HG02759 (cell line): Measurements from ENCODE around the gene PTAFR.

Experiments used
- ATAC-seq: cut with Tn5 transposase; IDR thresholded peaks from one replicate; pipeline ENCODE4 v1.9.1; 2021; ENCODE audit warnings: mild to moderate bottlenecking, moderate library complexity; ENCODE audit not compliant: unreplicated experiment

Gene PTAFR, protein sequence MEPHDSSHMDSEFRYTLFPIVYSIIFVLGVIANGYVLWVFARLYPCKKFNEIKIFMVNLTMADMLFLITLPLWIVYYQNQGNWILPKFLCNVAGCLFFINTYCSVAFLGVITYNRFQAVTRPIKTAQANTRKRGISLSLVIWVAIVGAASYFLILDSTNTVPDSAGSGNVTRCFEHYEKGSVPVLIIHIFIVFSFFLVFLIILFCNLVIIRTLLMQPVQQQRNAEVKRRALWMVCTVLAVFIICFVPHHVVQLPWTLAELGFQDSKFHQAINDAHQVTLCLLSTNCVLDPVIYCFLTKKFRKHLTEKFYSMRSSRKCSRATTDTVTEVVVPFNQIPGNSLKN

DNA sequence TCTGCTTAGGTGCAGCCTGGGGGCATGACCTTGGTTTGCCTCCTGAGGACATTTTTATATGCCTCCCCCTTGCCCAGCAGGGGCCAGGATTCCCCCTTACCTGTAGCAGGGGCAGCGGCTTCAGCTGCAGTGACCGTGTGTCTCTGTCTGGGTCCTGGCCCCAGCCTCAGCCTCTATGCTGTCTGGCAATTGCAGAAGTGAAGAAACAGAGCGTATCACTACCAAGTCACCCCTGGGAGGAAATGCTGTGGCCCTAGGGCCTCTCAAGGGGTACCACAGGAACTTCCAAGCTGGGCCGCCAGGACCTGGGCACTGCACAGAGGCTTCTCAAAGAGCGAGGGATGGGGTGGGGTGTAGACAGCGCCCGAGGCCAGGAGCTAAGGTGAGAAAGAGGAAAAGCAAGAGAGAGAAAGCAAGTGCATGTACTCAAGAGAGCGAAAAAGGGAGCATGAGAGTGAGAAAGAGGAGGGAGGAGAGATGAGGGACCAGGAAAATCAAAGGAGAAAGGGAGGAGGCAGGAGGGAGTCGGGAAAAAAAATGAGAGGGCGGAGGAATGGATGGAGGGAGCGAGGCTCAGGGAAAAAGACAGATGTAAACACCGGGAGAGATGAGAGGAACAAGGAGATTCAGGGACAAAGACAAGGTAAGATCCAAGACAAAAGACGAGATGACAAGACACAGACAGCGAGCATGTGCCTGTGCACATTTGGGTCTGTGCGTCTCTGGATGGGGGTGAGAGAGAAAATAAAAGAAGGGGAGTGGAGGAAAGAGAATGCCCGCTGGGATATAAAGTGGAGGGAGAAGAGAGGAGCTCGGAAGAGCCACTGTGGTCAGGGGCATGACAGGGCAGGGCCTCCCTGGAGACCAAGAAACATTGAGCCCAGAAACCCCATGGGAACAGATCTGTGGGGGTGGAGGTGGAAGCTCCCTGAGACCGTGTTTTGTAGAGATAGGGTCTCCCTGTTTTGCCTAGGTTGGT lies at the start of gene PTAFR:
TSS of gene PTAFR (minus strand) at position 199 of the 979 bp plus-strand sequence. CDS start 25,669 bp downstream, outside the sequence.
- peak; percentile 48 for ATAC-seq

DNA sequence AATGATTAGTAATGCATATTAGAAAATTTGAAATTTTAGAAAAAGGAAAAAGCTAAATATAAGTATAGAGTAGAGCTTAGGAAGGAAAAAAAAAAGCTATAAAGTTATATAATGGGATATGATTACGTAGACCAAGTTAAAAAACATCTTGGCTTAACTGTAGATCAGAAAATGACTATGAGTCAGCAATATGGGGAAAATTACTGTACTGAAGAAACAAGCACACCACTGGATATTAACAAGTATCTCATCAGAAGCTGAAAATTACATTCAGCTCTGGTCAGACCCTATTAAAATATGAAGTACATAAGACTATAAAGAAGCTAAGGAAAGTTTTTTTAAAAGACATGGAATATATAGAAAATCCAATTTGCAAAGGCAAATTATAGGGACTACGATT lies 36.8 kb upstream of the PTAFR start:
- ATAC-seq = no peak

DNA sequence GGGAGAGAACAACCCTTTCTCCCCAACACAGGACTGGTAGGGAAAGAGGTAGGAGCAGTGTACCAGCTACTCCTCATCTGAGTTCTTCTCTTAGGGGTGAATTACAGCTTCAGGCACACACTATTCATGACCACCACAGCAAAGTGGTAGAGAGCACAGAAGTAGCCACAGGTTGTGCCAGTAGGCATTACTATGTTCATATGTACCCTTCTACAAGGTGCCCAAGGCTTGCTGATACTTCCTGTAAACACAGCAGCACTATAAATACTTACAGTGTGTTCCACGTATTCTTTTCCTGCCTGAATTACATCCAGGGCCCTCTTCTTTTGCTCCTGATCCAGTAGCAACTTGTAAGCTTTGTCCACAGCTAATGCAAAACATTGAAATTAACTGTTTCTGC lies 33.2 kb upstream of the PTAFR start:
- ATAC-seq = no peak

DNA sequence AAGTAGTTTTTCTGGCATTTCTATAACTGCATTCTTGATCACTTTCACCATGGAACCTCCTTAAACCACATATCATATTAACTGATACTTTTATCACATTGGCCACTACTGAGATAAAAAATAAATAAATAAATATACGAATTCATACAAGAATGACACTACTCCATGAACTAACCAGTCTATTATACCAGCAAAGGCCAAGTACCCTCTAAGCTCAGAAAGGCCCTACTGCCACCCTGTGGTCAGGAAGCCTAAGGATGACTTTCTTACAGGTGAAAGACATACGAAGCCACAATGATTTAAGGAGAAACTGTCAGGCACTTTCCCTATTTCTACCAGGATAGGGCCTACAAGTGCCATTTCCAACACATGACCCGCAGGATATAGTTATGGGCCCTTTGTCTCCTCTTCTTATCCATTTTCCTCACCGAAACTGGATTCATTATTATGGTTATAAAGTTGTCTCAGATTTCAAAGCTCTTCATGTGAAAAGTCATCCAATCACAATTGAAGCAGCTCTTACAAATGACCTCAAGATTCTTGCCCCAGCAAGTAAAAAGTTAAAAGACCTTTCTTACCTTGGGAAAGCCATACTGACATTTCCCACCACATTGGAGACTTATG lies 32.4 kb upstream of the PTAFR start:
- no peak for ATAC-seq

DNA sequence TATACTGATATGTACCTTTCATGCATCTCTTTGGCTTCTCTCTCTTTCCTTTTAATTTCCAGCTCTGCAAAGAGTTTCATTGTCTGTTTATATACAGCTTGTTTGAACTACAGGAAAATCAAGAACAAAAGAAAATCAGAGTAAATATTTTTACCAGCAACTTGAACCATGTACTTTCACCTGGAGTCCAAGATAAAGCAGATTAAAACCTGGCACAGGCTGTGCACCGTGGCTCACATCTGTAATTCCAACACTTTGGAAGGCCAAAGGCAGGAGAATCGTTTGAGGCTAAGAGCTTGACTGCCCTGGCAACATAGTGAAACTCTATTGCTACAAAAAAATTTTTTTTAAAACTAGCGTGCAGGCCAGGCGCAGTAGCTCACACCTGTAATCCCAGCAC lies 28.8 kb upstream of the PTAFR start:
- ATAC-seq = no peak

DNA sequence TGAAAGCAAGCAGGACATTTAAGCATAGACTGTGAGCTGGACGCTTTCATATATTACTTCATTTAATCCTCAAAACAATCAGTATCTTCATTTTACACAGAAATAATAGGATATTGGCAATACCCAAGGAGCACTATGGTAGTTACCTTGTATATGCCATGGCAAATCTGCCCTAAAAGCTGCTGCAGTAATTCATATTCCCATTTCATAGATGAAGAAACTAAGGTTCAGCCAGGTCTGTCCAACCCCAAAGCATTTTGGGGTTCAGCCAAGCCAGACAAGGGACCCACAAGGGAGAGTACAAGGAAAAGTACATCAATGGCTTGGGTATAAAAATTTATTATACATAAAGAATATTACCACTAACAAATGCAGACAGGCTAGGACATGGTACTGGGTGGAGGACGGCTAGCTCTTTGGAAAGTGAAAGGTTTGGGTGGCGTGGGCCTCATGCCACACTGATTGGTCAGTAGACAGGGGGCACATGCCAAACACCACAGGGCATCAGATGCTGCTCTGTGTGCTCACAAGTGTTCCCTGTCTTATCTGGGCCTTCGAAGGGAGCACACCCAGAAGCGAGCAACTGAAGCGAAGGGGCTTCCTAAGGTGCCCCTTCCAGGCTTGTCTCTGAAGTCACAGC lies 23.9 kb upstream of the PTAFR start:
- ATAC-seq = no peak

DNA sequence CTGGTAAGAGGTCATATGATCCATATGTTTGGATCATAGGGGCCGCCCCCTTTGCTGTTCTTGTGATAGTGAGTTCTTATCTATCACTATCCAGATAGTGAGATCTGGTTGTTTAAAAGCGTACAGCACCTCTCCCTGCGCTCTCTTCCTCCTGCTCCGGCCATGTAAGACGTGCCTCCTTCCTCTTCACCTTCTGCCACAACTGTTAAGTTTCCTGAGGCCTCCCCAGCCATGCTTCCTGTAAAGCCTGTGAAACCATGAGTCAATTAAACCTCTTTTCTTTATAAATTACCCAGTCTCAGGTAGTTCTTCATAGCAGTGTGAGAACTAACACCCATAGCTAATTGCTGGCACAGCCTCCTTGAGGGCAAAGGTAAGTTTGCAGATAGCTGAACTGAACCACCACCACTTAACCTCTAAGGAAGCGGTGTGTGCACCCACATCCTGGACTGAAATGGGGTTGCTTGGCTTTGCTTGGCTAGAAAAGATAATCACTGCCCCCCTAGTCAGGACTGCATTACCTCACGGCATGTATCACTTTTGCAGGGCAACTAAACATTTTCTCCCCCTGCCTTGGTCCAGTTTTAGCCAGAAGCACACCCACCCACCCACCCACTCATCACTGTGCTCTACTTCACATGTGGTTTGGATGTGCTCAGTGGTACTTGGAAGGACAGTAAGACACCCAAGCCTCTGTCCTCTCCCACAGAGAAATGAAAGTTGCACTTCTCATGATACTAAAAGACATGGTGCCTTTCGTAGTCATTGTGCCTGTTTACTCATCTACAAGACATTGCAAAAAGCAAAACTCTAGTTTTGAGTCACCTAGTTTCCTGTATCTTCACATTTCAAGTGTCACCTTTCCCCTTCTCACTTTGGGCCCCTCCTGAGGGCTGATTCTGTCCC lies 23.1 kb upstream of the PTAFR start:
- ATAC-seq = peak; percentile 80

DNA sequence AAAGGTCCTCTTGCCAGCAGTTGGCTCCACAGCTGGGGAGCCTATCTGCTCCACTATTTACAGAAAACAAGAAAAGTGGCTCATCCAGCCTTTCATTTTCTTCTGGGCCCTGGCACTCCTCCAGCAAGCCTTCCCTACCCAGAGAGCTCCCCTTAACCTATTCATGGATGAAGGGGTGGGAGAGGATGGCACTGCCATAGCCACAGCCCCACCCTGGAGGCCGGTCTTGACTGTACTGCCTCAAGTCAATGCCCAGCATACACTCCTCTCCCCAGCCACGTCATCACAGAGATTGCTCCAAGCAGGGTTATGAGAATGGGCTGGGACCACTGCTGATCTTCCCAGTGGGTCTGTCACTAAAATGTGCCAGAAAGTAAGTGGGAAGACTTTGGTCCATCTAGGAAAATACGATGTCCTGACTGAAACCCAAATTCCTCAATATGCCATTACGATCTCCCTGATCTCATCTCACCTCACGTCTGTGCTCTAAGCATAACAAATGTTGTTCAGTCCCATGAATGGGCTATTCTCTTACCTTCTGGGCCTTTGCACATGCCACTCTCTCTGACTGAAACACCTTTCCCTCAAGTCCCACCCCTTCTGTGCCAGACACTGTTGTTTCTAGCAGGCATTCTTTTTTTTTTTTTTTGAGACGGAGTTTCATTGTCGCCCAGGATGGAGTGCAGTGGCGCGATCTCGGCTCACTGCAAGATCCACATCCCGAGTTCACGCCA lies 21.4 kb upstream of the PTAFR start:
- ATAC-seq = no peak

DNA sequence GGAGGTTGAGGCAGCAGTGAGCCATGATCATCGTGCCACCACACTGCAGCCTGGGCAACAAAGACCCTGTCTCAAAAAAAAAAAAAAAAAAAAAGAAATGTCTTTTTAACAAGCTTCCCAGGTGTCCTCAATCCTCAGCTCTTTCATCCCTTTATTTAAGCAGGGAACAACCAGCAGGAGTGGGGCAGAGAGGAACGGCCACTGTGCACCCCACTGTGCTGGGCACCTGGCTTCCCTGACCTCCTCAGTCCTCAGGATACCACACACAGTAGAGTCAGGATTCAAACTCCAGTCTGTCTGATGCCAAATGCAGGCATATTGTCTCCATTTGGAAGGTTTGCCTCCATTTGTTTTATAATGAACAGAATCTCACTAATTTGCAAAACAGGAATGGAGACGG lies 19.8 kb upstream of the PTAFR start:
- no peak for ATAC-seq

DNA sequence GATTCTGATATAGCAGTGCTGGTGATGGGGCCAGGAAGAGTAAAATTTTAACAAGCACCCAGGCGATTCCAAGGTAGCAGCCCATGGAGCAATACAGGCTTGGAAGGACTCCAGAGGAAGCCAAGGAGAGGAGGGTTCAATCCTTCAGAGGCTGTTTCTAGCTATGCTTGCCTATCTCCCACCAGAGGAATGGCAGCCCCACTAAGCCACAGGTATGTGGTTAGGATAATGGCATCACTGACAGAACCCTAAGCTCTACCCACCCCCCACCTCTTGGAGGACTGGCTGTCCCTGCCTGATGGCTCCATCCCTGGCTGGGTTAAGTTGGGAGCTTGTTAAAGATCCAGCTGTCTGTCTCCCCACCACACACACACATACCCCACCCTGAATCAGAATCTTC lies 19.3 kb upstream of the PTAFR start:
- no peak for ATAC-seq

DNA sequence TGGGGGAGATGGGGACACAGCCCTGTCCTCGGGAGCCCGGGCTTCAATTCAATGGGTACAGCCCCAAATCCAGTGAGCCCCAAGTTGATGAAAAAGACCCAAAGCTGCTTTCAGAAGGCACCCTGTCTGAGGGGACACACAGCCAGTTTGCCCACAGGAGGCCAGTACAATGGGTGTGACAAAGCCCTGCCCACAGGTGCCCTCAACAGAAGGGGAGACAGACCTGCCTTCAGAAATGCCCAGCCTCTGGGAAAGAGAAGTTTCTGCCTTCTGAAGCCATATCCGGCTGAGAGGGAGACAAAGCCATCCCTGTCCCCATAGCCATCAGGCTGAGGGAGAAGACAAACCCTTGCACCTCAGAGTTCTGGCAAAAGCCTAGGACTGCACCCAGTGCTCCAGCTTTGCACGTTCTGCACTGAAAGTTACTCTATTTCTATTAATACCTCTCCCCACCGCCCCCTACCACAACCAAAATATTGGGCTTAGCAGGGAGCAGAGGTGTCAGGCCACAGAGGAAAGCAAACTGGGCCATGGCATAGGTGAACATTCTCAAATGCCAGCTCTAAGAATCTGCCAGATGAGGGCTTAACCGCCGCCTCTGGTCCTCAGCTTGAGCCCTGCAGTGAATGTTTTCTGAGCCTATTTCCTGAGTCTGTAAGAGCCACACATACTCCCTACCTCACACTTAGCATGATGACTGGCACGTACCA lies 18.0 kb upstream of the PTAFR start:
- ATAC-seq = no peak

DNA sequence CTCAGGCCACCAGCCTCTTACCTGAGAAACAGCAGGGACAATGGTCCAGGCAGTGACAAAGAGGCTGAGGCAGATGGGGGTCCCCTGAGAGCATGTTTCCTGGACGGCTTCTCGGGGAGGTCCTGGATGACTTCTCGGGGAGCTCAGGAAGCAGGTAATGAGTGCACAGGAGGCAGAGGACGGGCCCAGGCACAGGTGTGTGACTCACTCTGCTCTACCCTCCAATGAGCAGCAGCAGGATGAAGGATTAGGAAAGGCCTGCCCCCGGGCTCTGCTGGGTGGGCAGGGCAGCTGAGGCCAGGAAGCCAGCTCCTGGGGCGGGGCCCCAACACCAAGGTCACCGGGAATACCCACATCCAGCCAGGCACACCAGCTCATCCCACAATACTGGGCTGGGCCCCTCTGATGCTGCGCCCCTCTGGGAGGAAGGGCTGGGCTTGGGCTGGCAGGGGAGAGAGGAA lies 17.2 kb upstream of the PTAFR start:
- no peak for ATAC-seq

DNA sequence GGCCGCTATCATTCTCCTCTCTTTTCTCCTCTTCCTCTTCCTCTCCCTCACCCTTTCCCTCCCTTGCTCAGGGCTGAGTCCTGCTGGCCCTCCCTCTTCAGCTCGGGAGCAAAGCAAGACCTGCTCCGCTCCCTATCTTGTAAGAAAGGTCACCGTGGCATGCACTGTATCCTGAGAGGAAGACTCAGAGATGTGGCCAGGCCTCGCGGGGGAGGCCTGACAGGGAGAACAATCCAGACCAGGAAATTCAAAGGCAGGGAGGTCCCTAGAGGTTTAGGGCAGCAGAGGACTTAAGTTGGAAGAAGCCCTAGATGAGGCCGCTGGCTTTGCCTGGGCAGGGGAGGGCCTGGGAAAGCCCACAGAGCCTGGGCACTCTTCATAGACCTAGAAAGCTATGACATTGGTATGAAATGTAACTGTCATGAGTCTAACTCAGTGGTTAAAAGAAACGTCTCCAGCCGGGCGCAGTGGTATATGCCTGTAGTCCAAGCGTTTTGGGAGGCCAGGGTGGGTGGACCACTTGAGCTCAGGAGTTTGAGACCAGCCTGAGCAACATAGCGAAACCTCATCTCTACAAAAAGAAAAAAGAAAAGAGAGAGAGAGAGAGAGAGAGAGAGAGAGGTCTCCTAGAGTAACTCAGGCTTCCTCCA lies 14.6 kb upstream of the PTAFR start:
- no peak for ATAC-seq

DNA sequence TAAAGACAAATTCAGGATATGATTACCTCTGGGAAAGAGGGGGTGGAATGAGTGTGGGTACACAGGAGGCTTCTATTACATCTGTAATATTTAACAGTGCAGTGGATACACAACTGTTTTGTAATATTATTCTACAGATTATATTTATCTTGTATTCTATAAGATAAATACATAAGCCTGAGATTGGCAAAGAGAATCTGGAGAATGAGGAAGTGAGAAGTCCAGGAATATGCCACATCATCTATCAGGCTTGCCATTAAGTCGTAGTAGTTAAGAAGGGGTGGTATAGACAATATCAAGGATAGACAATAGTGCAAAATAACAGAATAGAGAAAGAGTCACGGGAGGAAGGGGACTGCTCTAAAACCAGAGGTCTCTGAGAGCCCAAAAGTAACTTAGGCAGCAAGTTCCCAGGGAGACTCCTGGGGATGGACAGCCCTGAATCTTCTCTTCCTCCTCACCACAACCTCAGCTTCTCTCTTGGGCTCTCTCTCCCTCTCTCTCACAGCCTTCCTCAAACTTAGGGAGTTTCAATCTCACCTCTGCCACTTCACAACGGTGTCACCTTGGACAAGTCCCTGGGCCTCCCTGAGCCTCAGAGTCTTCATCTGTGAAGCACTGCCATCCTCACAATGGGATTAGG lies 14.0 kb upstream of the PTAFR start:
- no peak for ATAC-seq

DNA sequence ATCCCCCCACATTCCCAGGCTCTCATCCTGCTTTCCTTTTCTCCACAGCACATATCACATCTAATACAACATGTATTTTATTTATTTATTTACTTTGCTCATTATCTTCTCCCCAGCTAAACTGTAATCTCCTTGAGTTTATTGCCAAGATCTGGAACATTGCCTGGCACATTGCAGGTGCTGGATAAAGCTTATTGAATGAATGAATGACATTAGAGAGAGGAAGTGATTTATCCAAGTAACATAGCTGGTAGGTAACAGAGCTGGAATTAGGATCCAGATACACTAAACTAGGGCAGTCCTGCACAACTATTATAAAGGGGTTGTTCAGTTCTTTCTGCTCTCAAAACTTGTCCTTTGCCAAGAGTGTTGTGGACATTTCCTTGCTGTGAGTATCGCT lies 8.6 kb upstream of the PTAFR start:
- ATAC-seq = no peak

DNA sequence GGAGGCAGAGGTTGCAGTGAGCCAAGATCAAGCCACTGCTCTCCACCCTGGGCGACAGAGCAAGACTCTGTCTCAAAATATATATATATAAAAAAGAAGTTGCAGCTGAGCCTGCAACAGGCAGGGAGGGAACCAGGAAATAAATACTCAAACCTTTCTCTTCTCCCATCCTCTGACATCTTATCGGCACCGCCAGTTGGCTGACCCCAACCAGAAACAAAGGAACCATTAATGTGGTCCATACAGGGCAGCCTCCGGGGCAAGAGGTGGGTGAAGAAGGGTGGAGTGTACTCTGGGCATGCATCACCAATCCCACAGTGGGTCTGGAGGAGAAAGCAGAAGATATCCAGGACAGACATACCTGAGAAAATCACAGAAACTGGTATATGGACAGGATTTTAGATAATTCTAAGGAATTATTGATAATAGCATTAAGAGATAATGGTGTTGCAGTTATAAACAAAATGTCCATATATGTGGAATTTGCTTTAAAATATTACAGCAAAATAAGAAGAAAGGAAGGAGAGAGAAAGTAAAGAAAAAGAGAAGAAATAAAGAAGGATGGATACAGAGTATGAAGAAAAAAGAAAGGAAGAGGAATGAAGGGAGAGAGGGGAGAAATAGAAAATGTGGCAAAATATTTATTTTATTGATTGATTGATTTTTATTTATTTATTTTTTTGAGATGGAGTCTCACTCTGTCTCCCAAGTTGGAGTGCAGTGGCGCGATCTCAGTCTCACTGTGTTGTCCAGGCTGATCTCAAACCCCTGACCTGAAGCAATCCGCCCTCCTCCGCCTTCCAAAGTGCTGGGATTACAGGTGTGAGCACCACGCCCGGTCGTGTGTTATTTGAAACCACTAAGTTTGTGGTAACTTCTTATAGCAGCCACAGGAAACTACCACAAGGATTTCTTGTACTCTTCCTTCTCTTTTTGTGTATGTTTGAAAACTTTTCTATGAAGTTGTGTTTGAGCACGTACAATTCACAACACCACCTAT lies 4.1 kb upstream of the PTAFR start:
- no peak for ATAC-seq
